PC-3 (cell line): ENCODE measurements around the gene INTS1. TPM values are rescaled to one million over a fixed set of nuclear protein-coding genes. Genes with fewer than 3 reads are reported as not detected.
"Not testable (repeated sequence)": the region's sequence is repeated elsewhere in the genome, so short reads cannot be mapped to it uniquely, and the experiment has no call there.

Experiments used
- ATAC-seq: fragments of 200-7000 bp; cut with Tn5 transposase; 2 replicates; pipeline ENCODE4 v1.9.1; 2020; ENCODE audit warnings: mild to moderate bottlenecking, moderate library complexity
- BruUV-seq: library from RNA; stranded (reverse); fragments of 400-500 nt; replicated peaks from 2 replicates; lab custom pipeline; 2021; lab: Mats Ljungman, UMichigan
- CTCF ChIA-PET: fragments of 300-600 bp; sonication (Branson Sonifier 250); formaldehyde crosslinking; loops from one replicate; lab custom pipeline; 2022; ENCODE audit warnings: antibody characterized with exemption; lab: Charles Lee
- POLR2A ChIA-PET: fragments of 300-600 bp; sonication (Branson Sonifier 250); formaldehyde crosslinking; loops from one replicate; lab custom pipeline; 2022; ENCODE audit warnings: antibody characterized with exemption; ENCODE audit not compliant: unreplicated experiment; lab: Charles Lee
- DNase-seq: peaks from one replicate; pipeline ENCODE4 v3.0.0-alpha.2; 2015
- H2AFZ ChIP-seq: fragments of 300-600 bp; sonication (generic); 2 replicates; pipeline ENCODE4 v1.6.0; 2016; ENCODE audit warnings: antibody characterized with exemption, low read length
- H3F3A ChIP-seq: fragments of 300-600 bp; sonication (generic); one replicate; pipeline ENCODE4 v1.6.0; 2017; ENCODE audit warnings: antibody characterized with exemption, low read length, control low read depth, mild to moderate bottlenecking; ENCODE audit not compliant: unreplicated experiment
- H3K27ac ChIP-seq: fragments of 300-600 bp; sonication (generic); 2 replicates; pipeline ENCODE4 v1.5.1; 2016; ENCODE audit warnings: mild to moderate bottlenecking, low read length
- H3K27me3 ChIP-seq: fragments of 300-600 bp; sonication (generic); 2 replicates; pipeline ENCODE4 v1.6.1; 2016; ENCODE audit warnings: low read length, mixed read lengths
- H3K36me3 ChIP-seq: fragments of 300-600 bp; sonication (generic); 2 replicates; pipeline ENCODE4 v1.6.1; 2016; ENCODE audit warnings: low read depth, mixed run types, low read length, mixed read lengths
- H3K4me1 ChIP-seq: fragments of 300-600 bp; sonication (generic); 2 replicates; pipeline ENCODE4 v1.5.1; 2016; ENCODE audit warnings: low read length; ENCODE audit not compliant: insufficient read depth
- H3K4me2 ChIP-seq: fragments of 300-600 bp; sonication (generic); 2 replicates; pipeline ENCODE4 v1.6.0; 2016; ENCODE audit warnings: low read length
- H3K4me3 ChIP-seq: fragments of 300-600 bp; sonication (generic); 2 replicates; pipeline ENCODE4 v1.5.1; 2016; ENCODE audit warnings: mild to moderate bottlenecking, low read length, mixed read lengths
- H3K79me2 ChIP-seq: fragments of 300-600 bp; sonication (generic); 2 replicates; pipeline ENCODE4 v1.6.1; 2017; ENCODE audit warnings: low read length, mixed read lengths
- H3K9ac ChIP-seq: fragments of 300-600 bp; sonication (generic); 2 replicates; pipeline ENCODE4 v1.6.0; 2016; ENCODE audit warnings: mild to moderate bottlenecking, low read length
- H3K9me2 ChIP-seq: fragments of 300-600 bp; sonication (generic); replicated peaks from 2 replicates; pipeline ENCODE4 v1.6.1; 2016; ENCODE audit warnings: mixed run types, low read length, mixed read lengths
- H3K9me3 ChIP-seq: fragments of 300-600 bp; sonication (generic); 2 replicates; pipeline ENCODE4 v1.6.1; 2016; ENCODE audit warnings: low read length, mixed read lengths
- H4K20me1 ChIP-seq: fragments of 300-600 bp; sonication (generic); 2 replicates; pipeline ENCODE4 v1.6.1; 2016; ENCODE audit warnings: low read length, mixed read lengths
- CTCF ChIP-seq: fragments of 300-600 bp; sonication (generic); conservative IDR thresholded peaks from 2 replicates; pipeline ENCODE4 v1.5.1; 2017; ENCODE audit warnings: antibody characterized with exemption, low read depth, mild to moderate bottlenecking, low read length
- EZH2 ChIP-seq: fragments of 300-600 bp; sonication (generic); IDR thresholded peaks from one replicate; pipeline ENCODE4 v1.6.1; 2017; ENCODE audit warnings: antibody characterized with exemption, mild to moderate bottlenecking, low read length; ENCODE audit not compliant: unreplicated experiment
- EZH2phosphoT487 ChIP-seq: fragments of 300-600 bp; sonication (generic); IDR thresholded peaks from 2 replicates; pipeline ENCODE4 v1.6.1; 2018; ENCODE audit warnings: mild to moderate bottlenecking, antibody characterized with exemption, low read length, borderline replicate concordance
- intact Hi-C: fragments of 100-400 bp; cut with micrococcal nuclease; formaldehyde crosslinking; loops from 2 replicates; pipeline ENCODE4 v1.9.0; 2023
- total RNA-seq: library from RNA; depleted of rRNA; stranded (reverse); fragments of >200 nt; gene quantifications from 2 replicates; pipeline ENCODE4 v1.2.3, GENCODE V29; 2014

INTS1 gene
- total RNA-seq, 1 experiment from 2014 or later, result 62.9 TPM

DNA sequence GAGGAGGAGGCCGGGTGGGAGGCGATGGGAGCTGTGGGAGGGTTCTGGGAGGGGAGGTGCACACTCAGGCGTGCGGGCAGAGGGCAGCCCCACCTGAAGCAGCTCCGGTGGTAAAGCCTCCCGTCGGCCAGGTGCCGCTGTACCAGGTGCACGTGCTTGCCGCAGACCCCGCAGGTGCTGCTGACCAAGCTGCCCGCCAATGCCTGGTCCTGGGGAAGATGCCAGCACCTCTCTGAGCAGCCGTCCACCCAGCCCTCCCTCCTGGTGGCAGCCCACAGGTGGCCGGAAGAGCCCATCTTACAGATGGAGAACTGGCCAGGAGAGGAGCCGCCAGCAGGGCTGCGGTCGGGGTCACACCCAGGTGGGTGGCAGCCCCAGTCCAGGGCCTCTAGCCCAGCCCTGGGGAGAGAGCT lies 57.6 kb downstream of the INTS1 start:
- Histone ChIP-seq H3F3A (no peaks in the 10 kb centered on the region), H3K36me3 (no peaks in the 10 kb centered on the region), H3K79me2 (peaks cover 8% of the 10 kb centered on the region), H3K9ac (no peak overlapping the region), H3K9me3 (no peaks in the 10 kb centered on the region), H3K27me3 (no peaks in the 10 kb centered on the region), H4K20me1 (no peaks in the 10 kb centered on the region), H3K4me2 (no peak overlapping the region), H3K9me2 (no peaks in the 10 kb centered on the region), H3K4me1 (no peaks in the 10 kb centered on the region), H3K4me3 (no peak overlapping the region), H2AFZ (no peak overlapping the region), H3K27ac (no peak overlapping the region)
- CTCF ChIA-PET, result no interaction called here
- intact Hi-C loops, result no loop called here
- no peak for DNase-seq
- no peak for TF ChIP-seq CTCF
- TF ChIP-seq EZH2phosphoT487, result no peak
- TF ChIP-seq EZH2, result no peak
- POLR2A ChIA-PET, result no interaction called here
- ATAC-seq, result peak; percentile 9; the same call in 1 of the 2 replicates
- BruUV-seq, result no TSS peak

GRCh38 chr7:1446026-1446425 lies 58.2 kb downstream of the INTS1 start:
- not testable (repeated sequence) for H3K27ac ChIP-seq

DNA sequence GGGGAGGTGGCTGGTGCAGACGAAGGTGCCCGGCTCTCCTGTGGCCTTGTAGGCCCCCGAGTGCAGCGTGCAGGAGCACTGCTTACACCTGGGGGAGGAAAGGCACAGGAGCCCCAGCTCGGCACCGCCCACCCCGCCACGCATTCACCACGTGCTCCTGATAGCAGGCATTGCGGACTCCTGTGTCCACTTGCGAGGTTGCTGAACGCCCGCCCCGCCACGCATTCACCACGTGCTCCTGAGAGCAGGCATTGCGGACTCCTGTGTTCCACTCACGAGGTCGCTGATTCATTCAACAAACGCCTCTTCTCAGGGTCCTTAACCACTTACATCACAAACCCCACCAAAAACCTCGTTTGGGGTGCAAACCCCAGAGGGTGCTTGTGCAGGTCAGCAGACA lies 58.8 kb downstream of the INTS1 start:
- Histone ChIP-seq H3K79me2 (no peaks in the 10 kb centered on the region), H3K9me2 (no peaks in the 10 kb centered on the region), H3K9me3 (no peaks in the 10 kb centered on the region), H3F3A (no peaks in the 10 kb centered on the region), H3K27me3 (no peaks in the 10 kb centered on the region), H3K9ac (no peak overlapping the region), H2AFZ (no peak overlapping the region), H3K4me3 (no peak overlapping the region), H3K27ac (no peak overlapping the region), H3K4me1 (no peaks in the 10 kb centered on the region), H3K4me2 (no peak overlapping the region), H3K36me3 (peaks cover 2% of the 10 kb centered on the region; the same call in 1 of the 2 replicates), H4K20me1 (no peaks in the 10 kb centered on the region)
- POLR2A ChIA-PET, result no interaction called here
- ATAC-seq (no peak), DNase-seq (no peak)
- BruUV-seq, result no TSS peak
- TF ChIP-seq CTCF (no peak), EZH2 (no peak), EZH2phosphoT487 (no peak)
- intact Hi-C loops, result no loop called here
- CTCF ChIA-PET, result no interaction called here

More at GRCh38 chr7:1446026-1446425, 58.2 kb downstream of the INTS1 start:
- H3K4me2 ChIP-seq, ATAC-seq, H3K9me2 ChIP-seq, H3K27me3 ChIP-seq, CTCF ChIA-PET, H3K9me3 ChIP-seq, H2AFZ ChIP-seq, H3K4me3 ChIP-seq, intact Hi-C loops, H3K4me1 ChIP-seq, H3K79me2 ChIP-seq, BruUV-seq, H3F3A ChIP-seq, POLR2A ChIA-PET, H3K9ac ChIP-seq, H3K36me3 ChIP-seq, DNase-seq, H4K20me1 ChIP-seq: not testable (repeated sequence)
